PFSK-1 (cell line): ENCODE measurements around the gene DDX23.

Experiments
- FOXP2 ChIP-seq: optimal IDR thresholded peaks from 2 replicates; pipeline ENCODE3; 2011; ENCODE audit warnings: borderline replicate concordance, control low read depth, inconsistent platforms; ENCODE audit not compliant: insufficient read depth; ENCODE audit errors: extremely low read length, extremely low read depth
- POLR2AphosphoS5 ChIP-seq: IDR thresholded peaks from 2 replicates; pipeline ENCODE4 v1.6.1; 2012; ENCODE audit warnings: low read depth, mild to moderate bottlenecking, control low read depth, low read length, moderate library complexity
- REST ChIP-seq, 2 experiments: IDR thresholded peaks; 2 replicates each; pipeline versions ENCODE4 v1.6.1 to v1.8.0; 2011 to 2012; ENCODE audit warnings: low read depth in 2 of 2, low read length in 2 of 2, control low read depth in 1 of 2, inconsistent platforms in 1 of 2, mild to moderate bottlenecking in 1 of 2, moderate library complexity in 1 of 2; ENCODE audit not compliant: insufficient read depth in 1 of 2
- SIN3A ChIP-seq: IDR thresholded peaks from 2 replicates; pipeline ENCODE4 v1.6.1; 2012; ENCODE audit warnings: mild to moderate bottlenecking, low read length, moderate library complexity, borderline replicate concordance; ENCODE audit not compliant: insufficient read depth
- TAF1 ChIP-seq: IDR thresholded peaks from 2 replicates; pipeline ENCODE4 v1.6.1; 2012; ENCODE audit warnings: low read length, control low read depth, borderline replicate concordance; ENCODE audit not compliant: insufficient read depth

Gene DDX23

DNA sequence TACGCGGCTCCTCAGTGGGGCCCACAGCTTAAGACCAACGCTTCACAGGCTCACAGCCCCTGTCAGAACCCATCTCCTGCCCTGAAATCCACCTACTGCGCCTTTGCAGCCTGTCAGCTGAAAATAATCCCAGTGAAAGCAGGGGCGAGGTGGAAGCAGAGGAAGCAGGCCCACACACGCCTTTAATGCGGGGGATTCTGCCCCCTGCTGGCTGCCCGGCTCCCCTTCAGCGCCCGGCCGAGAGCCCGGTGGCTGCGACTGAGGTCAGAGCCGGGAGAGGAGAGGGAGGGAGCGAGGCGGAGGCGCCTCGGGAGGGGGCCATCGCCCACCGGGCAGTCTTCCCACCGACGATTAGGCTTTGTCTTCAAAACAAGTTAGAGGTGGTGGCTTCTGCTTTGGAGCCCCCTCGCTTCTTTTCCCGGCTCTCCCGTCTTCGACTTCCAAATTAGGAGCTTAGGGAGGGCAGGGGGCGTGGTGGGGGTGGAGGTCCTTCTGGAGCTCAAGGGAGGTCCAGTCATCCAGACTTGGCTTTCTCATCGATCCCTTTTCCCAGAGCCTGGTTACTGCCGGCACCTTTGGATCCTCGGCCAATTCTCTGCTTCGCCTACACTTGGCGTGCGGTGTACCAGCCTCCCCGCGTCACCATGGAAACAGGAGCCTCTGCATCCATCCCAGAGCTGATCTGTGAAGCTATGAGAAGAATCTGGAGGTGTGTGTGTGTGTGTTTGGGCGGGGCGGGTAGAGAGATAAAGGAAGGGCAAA is 38.9 kb upstream of the DDX23 start:
- no peak for TF ChIP-seq FOXP2
- no peak for TF ChIP-seq TAF1
- no peak for TF ChIP-seq REST (IDR thresholded peaks at IDR 0.05; ENCODE audit: insufficient read depth in 1 of 2, low read depth in 2 of 2, low read length in 2 of 2)
- no peak for TF ChIP-seq POLR2AphosphoS5
- TF ChIP-seq SIN3A, result no peak

DNA sequence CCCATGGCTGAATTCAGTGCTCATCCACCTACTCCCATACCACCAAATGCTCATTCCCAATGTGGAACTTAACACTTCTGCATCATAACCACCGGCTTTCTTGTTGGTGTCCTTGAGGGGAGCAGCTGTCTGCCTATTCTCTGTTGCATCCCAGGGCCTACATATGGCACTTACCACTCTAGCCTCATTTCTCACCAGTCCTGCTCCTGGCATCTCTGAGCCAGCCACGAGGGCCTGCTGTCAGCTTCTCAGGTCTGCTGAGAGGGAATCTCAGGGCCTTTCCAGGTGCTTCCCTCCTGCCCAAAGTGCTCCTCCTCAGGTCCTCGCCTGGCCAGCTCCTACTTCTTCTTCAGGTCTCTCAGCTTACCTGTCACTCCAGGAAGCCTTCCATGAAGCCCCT is 37.7 kb upstream of the DDX23 start:
- TF ChIP-seq POLR2AphosphoS5 (no peak), REST (IDR thresholded peaks at IDR 0.05; ENCODE audit: insufficient read depth in 1 of 2, low read depth in 2 of 2, low read length in 2 of 2) (no peak), FOXP2 (no peak), TAF1 (no peak), SIN3A (no peak)

GRCh38 chr12:48883305-48884161 is 31.6 kb upstream of the DDX23 start:
- no peak for TF ChIP-seq REST (IDR thresholded peaks at IDR 0.05; ENCODE audit: insufficient read depth in 1 of 2, low read depth in 2 of 2, low read length in 2 of 2)
- no peak for TF ChIP-seq FOXP2
- no peak for TF ChIP-seq TAF1

DNA sequence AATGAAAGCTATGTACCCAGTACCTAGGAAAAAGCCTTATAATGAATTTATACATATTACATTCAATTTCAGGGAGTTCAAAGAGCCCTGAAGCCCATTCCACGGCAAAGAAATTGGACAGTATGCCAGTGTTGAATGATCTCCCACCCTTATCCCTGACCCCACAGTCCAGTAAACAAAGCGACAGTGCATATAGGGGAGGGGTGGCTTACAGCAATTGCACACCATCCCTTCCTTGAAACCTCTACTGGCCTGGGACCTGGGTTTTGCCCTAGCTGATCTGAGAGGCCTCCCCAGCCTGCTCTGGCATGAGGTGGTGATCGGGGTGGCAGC is 31.0 kb upstream of the DDX23 start:
- TF ChIP-seq POLR2AphosphoS5 (no peak), SIN3A (no peak), TAF1 (no peak), REST (IDR thresholded peaks at IDR 0.05; ENCODE audit: insufficient read depth in 1 of 2, low read depth in 2 of 2, low read length in 2 of 2) (no peak), FOXP2 (no peak)

DNA sequence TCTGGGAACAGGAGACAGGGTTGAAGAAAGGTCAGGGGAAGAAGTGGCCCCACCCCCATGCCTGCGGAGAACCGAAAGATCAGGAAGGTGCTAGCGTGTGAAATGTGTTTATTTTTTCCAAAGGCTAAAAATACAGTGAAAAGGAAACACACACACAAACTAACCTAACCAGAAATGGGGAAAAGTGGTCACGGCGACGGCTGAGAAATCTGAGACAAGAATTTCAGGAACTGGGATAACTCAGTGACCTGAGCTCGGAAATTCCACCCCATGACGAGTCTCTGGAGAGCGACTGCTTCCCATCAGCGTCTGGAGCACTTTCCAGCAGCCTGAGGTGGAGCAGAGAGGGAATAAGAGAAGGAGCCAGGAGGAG is 30.3 kb upstream of the DDX23 start:
- TF ChIP-seq SIN3A (no peak), FOXP2 (no peak), TAF1 (no peak), POLR2AphosphoS5 (no peak), REST (IDR thresholded peaks at IDR 0.05; ENCODE audit: insufficient read depth in 1 of 2, low read depth in 2 of 2, low read length in 2 of 2) (no peak)
